ENCODE data around the gene C1QTNF1.

The C1QTNF1 gene

DNA sequence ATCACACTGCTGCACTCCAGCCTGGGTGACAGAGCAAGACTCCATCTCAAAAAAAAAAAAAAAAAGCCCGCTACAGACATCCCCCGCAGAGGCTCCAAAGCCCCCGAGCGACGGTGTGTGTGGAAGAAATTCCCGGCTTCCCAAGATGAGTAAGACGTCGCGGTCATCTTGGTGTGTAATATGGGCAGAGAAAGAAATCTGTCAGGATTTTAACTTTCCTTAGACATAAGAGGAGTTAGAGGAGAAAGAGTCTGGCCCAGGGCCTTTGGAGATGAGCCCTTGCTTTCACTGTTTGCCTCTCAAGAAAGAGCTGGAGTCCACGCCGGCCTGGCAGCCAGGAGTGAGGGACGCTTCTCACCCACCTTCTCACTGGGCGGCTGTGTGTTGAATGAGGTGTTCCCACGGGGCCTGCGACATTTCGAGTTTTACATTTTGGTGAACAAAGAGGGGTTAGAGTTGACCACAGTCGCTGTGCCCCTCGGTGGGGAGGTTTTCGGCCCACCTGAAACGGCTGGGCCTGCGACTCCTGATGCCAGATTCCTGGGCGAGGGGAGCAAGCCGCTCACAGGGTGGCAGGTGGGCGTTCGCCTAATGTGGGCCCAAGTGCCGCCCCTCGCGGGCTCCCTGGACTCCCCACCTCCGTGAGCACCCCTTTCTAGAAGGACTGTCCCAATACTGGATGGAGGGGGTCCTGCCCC lies 17.9 kb downstream of the C1QTNF1 start:
- no peak overlapping the region for H3K4me3 ChIP-seq (ENCODE audit: low read length)
- TF ChIP-seq ZNF274 (IDR thresholded peaks at IDR 0.05; ENCODE audit: low read depth, low read length), result no peak

DNA sequence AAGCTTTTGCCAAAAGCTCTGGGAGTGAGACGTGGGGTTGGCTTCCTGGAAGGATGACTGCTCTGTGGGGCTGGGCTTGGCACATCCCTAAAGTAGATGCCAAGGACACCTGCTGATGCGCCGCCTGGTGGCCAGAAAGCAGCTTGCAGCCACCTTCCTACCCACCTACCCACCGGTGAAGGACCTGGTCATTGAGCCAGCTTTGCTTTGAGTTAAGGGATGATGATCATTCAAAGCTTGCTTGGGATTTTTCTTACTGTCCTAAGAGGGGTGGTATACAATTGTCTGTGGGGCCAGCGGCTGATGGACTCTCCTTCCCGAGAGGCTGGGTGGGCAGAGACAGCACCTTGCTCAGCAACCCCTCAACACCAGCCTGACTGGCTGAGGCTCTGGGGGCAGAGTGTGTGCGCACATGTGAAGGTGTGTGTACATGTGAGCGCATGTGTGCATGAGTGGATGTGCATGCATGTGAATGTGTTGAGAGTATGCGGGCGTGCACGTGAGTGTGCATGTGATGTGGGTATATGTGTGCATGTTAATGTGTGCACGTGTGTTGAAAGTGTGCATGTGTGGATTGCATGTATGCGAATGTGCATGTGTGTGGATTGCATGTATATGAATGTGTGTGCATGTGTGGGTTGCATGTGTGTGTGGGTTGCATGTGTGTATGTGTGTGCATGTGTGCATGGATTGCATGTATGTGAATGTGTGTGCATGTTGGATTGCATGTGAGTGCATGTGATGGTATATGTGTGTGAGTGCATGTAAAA lies 18.6 kb downstream of the C1QTNF1 start:
- no peak for TF ChIP-seq ZNF274 (IDR thresholded peaks at IDR 0.05; ENCODE audit: low read depth, low read length)
- no peak overlapping the region for H3K4me3 ChIP-seq (ENCODE audit: low read length)

DNA sequence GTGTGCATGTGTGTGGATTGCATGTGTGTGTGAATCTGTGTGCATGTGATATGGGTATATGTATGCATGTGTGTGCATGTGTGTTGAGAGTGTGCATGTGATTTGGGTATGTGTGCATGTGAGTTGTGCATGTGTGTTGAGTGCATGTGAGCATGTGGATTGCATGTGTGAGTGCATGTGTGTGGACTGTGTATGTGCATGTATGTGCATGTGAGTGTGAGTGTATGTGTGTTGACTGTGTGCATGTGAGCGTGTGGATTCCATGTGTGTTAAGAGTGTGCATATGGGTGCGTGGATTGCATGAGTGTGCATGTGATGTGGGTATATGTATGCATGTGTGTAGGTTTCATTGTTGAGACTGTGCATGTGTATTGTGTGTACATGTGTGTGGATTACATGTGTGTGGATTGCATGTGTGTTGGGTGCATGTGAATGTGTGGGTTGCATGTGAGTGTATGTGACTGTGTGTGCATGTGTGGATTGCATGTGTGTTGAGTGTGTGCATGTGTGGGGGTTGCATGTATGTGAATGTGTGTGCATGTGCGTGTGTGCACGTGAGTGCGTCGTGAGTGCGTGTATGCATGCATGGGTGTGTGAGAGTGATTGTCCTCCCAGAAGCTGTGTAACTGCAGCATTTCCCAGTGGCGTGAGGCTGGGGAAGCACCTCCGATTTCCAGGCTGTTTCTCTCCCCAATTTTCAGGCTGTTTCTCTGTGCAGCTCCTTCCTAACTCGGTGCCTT lies 19.4 kb downstream of the C1QTNF1 start:
- TF ChIP-seq ZNF274 (IDR thresholded peaks at IDR 0.05; ENCODE audit: low read depth, low read length), result no peak

DNA sequence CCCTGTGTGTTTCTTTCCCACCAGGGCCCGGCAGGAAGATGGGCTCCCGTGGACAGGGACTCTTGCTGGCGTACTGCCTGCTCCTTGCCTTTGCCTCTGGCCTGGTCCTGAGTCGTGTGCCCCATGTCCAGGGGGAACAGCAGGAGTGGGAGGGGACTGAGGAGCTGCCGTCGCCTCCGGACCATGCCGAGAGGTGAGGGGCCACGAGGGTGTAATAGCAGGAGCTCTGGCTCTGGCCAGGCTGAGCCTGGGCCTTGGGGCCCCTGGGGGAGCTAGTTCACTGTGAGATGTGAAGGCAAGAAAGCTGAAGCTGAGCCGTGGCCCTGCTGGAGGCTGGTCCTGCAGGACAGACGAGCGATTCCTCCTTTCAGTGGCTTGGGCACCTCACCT lies 20.0 kb downstream of the C1QTNF1 start:
- TF ChIP-seq ZNF274 (IDR thresholded peaks at IDR 0.05; ENCODE audit: low read depth, low read length), result no peak

More for the DNA sequence above, 19.4 kb downstream of the C1QTNF1 start:
- no peak overlapping the region for H3K4me3 ChIP-seq (ENCODE audit: low read length)

DNA sequence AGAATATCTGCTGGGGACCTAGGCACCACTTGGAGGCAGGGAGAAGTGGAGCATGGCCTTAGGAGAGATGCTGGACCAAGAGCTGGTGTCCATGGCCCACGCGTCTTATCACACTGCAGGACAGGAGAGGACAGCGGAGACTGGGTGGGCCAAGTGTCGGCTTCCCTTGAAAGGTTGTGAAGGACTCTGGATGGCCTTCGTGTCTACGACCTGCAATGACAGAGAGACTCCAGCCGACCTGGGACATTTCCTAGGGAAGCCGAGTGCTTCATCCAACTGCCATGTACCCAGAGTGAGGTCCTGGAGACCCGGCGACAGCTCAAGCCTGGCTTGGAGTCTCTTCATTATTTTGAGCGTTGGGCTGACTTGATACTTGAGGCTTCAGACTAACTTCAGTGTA lies 20.5 kb downstream of the C1QTNF1 start:
- no peak overlapping the region for H3K4me3 ChIP-seq (ENCODE audit: low read length)
- TF ChIP-seq ZNF274 (IDR thresholded peaks at IDR 0.05; ENCODE audit: low read depth, low read length), result no peak

More for the DNA sequence above, 20.0 kb downstream of the C1QTNF1 start:
- H3K4me3 ChIP-seq (ENCODE audit: low read length), result no peak overlapping the region

DNA sequence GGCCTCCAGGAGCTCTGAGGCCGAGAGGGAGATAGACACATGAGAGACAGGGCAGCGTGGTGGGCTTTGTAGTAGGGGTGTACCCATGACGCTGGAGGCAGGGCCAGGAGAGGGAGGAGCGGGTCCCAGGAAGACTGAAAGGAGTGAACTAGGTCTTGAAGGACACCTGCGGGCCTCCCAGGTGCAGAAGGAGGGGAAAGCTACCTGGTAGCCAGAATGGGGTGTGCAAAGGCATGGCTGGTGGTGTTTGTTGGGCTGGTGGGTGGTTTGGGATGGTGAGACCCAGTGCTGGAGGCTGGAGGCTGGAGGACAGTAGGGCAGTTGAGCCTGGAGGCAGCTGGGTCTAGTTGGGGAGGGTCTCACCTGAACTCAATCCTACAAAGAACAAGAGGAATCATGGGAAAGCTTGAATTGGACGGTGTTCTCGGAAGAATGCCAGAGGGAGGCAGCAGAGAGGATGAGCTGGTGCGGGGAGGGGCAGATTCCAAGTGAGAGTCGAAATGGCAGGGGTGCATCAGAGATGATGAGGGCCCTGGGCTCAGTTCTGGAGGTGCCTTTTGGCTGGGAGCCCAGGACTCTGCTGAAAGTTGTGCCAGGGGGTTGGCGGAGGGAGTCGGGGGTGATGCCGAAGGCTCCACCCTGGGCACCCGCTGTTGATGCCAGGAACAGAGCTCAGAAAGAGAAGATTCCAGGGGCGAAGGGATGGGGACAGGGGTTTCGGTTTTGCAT lies 21.2 kb downstream of the C1QTNF1 start:
- H3K4me3 ChIP-seq (ENCODE audit: low read length), result no peak overlapping the region

DNA sequence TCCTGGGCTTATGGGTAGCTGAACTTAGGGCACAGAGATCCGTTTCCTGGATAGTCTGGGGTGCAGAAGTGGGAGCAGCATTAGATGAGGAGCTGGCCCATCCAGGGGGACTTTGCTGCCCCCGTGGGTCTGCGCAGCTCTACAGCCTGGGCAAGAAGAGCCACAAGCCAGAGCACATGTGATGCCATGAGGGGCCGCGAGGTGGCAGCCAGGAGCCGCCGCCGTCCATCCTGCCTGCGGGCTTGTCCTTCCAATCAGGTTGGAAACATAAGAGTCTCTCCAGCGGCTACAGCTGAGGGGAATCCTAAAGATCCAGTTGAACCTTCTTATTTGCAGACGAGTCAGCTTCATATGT lies 21.9 kb downstream of the C1QTNF1 start:
- TF ChIP-seq ZNF274 (IDR thresholded peaks at IDR 0.05; ENCODE audit: low read depth, low read length), result no peak
- no peak overlapping the region for H3K4me3 ChIP-seq (ENCODE audit: low read length)

More for the DNA sequence above, 21.2 kb downstream of the C1QTNF1 start:
- no peak for TF ChIP-seq ZNF274 (IDR thresholded peaks at IDR 0.05; ENCODE audit: low read depth, low read length)

DNA sequence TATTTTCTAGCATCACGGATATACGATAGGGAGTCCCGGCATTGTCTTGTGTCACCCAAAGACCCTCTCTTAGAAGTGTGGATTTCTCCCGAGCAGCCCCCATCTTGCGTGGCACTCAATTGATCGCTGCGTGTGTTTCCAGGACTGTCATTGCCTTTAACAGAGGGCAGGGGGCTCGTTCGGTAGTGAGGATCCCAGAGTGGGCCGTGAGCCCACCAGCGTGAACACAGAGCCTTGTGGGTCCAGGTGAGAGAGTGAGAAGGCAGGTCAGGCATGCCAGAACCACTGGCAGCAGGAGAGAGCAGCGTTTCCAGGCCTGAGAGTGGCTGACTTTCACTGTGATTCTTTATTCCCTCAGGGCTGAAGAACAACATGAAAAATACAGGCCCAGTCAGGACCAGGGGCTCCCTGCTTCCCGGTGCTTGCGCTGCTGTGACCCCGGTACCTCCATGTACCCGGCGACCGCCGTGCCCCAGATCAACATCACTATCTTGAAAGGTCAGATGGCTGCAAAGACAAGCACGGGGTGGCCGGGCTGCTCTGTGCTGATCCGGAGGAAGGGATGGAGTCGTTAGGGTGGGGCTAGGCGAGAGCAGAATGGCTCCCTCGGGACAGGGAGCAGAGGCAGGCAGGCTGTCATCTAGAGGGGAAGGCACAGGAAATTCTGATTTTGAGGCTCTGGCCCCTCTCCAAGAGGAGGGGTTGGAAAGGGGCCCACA lies 22.4 kb downstream of the C1QTNF1 start:
- no peak for TF ChIP-seq ZNF274 (IDR thresholded peaks at IDR 0.05; ENCODE audit: low read depth, low read length)
- H3K4me3 ChIP-seq (ENCODE audit: low read length), result no peak overlapping the region

DNA sequence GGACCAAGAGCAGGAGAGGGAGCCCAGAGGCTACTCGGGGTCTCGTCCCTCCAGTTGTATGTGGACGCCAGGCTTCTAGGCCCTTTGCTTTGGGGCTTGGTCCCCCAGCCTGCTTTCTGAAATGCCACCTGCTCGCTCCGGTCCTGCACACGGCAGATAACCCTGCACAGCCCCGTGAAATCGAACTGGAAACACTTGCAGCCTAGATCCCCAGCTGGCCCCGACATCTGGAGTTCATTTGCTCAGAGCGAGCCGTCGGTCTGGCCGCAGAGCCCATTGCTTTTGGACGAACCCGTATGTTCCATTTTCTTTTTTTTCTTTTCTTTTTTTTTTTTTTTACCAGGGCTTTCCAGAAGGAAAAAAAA lies 22.9 kb downstream of the C1QTNF1 start:
- H3K4me3 ChIP-seq (ENCODE audit: low read length), result no peak overlapping the region
- TF ChIP-seq ZNF274 (IDR thresholded peaks at IDR 0.05; ENCODE audit: low read depth, low read length), result no peak

DNA sequence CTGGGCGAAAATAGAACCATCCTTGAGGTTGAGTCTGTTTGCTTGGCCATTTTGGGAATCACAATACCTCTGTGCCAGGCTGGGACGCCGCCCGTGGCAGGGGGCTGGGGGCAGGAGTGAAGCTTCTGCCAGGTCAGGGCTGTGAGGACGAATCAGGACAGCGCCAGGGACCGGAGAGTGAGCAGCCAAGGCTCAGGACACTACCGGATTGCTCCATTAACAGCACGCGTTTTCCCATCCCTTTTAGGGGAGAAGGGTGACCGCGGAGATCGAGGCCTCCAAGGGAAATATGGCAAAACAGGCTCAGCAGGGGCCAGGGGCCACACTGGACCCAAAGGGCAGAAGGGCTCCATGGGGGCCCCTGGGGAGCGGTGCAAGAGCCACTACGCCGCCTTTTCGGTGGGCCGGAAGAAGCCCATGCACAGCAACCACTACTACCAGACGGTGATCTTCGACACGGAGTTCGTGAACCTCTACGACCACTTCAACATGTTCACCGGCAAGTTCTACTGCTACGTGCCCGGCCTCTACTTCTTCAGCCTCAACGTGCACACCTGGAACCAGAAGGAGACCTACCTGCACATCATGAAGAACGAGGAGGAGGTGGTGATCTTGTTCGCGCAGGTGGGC lies 23.4 kb downstream of the C1QTNF1 start:
- TF ChIP-seq ZNF274 (IDR thresholded peaks at IDR 0.05; ENCODE audit: low read depth, low read length), result no peak
- H3K4me3 ChIP-seq (ENCODE audit: low read length), result no peak overlapping the region

DNA sequence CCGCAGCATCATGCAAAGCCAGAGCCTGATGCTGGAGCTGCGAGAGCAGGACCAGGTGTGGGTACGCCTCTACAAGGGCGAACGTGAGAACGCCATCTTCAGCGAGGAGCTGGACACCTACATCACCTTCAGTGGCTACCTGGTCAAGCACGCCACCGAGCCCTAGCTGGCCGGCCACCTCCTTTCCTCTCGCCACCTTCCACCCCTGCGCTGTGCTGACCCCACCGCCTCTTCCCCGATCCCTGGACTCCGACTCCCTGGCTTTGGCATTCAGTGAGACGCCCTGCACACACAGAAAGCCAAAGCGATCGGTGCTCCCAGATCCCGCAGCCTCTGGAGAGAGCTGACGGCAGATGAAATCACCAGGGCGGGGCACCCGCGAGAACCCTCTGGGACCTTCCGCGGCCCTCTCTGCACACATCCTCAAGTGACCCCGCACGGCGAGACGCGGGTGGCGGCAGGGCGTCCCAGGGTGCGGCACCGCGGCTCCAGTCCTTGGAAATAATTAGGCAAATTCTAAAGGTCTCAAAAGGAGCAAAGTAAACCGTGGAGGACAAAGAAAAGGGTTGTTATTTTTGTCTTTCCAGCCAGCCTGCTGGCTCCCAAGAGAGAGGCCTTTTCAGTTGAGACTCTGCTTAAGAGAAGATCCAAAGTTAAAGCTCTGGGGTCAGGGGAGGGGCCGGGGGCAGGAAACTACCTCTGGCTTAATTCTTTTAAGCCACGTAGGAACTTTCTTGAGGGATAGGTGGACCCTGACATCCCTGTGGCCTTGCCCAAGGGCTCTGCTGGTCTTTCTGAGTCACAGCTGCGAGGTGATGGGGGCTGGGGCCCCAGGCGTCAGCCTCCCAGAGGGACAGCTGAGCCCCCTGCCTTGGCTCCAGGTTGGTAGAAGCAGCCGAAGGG lies 24.2 kb downstream of the C1QTNF1 start:
- H3K4me3 ChIP-seq (ENCODE audit: low read length), result no peak overlapping the region
- no peak for TF ChIP-seq ZNF274 (IDR thresholded peaks at IDR 0.05; ENCODE audit: low read depth, low read length)
